Body of pancreas (tissue), 4 donors: ENCODE measurements around the gene CELF5.

Source experiments
- CTCF ChIP-seq, 7 experiments: fragments of 450-650 bp in 4 of 7; fragments of 200-600 bp in 3 of 7; sonication (generic) in 3 of 7; IDR thresholded peaks; one replicate each; pipeline ENCODE4 v1.5.1; 2016 to 2019; ENCODE audit warnings: antibody characterized with exemption in 7 of 7
- POLR2A ChIP-seq, 3 donors: fragments of 450-650 bp; IDR thresholded peaks; one replicate each; pipeline ENCODE4 v1.6.1; 2016; ENCODE audit warnings: antibody characterized with exemption in 3 of 3, mild to moderate bottlenecking in 2 of 3

GRCh38 chr19:3229888-3230496, 5.5 kb downstream of the CELF5 start:
- no peak for TF ChIP-seq CTCF (IDR thresholded peaks at IDR 0.05)
- no peak for TF ChIP-seq POLR2A (IDR thresholded peaks at IDR 0.05)
